Hematopoietic multipotent progenitor cell treated with erythropoietin and hydrocortisone succinate and interleukin-3 and kit ligand, for 15 days (in vitro differentiated cells): ENCODE results near the gene TXNL4A.

Experiments
- DNase-seq: peaks from one replicate; pipeline ENCODE4 v3.0.0-alpha.2; 2015; ENCODE audit warnings: low spot score

TXNL4A gene

GRCh38 chr18:79991494-79991893 lies 3.1 kb upstream of the TXNL4A start:
- no peak for DNase-seq

- no peak for DNase-seq
Observed at GRCh38 chr18:79989195-79989497, 783 bp upstream of the TXNL4A start.

- DNase-seq, result peak; percentile 46
Observed at GRCh38 chr18:79988071-79988450, 302 bp downstream of the TXNL4A start.

- no peak for DNase-seq
Observed at GRCh38 chr18:79987566-79987965, 797 bp downstream of the TXNL4A start.

- no peak for DNase-seq
Observed at GRCh38 chr18:79986726-79987125, 1.6 kb downstream of the TXNL4A start.

GRCh38 chr18:79985172-79985571 lies 3.2 kb downstream of the TXNL4A start:
- DNase-seq, result no peak

GRCh38 chr18:79983793-79984192 lies 4.6 kb downstream of the TXNL4A start:
- DNase-seq, result no peak

GRCh38 chr18:79983253-79983652 lies 5.1 kb downstream of the TXNL4A start:
- DNase-seq, result no peak

GRCh38 chr18:79982736-79983135 lies 5.6 kb downstream of the TXNL4A start:
- no peak for DNase-seq

GRCh38 chr18:79980585-79980984 lies 7.8 kb downstream of the TXNL4A start:
- no peak for DNase-seq

- DNase-seq, result no peak
Observed at GRCh38 chr18:79979843-79980242, 8.5 kb downstream of the TXNL4A start.

GRCh38 chr18:79975985-79976680 lies 12.2 kb downstream of the TXNL4A start:
- DNase-seq, result peak; percentile 73

- DNase-seq, result peak; percentile 38
Observed at GRCh38 chr18:79975043-79975442, 13.3 kb downstream of the TXNL4A start.

GRCh38 chr18:79974025-79974654 lies 14.2 kb downstream of the TXNL4A start:
- no peak for DNase-seq

GRCh38 chr18:79973517-79973916 lies 14.8 kb downstream of the TXNL4A start:
- DNase-seq, result no peak

GRCh38 chr18:79972720-79973119 lies 15.6 kb downstream of the TXNL4A start:
- DNase-seq, result no peak

- no peak for DNase-seq
Observed at GRCh38 chr18:79971986-79972385, 16.4 kb downstream of the TXNL4A start.

- DNase-seq, result no peak
Observed at GRCh38 chr18:79971211-79971952, 17.0 kb downstream of the TXNL4A start.

GRCh38 chr18:79970419-79971133 lies 17.8 kb downstream of the TXNL4A start:
- no peak for DNase-seq

GRCh38 chr18:79965119-79965902 lies 23.1 kb downstream of the TXNL4A start:
- peak; percentile 36 for DNase-seq

- DNase-seq, result peak; percentile 65
Observed at GRCh38 chr18:79964330-79965118, 23.8 kb downstream of the TXNL4A start, which contains the start of gene HSBP1L1. TSS of gene HSBP1L1 (plus strand) at chr18:79964643. CDS start at chr18:79964736, 93 bp downstream.
